Body of pancreas (tissue), 4 donors: ENCODE data around the gene TNRC6C. TPM values are rescaled to one million over a fixed set of nuclear protein-coding genes. Genes with fewer than 3 reads are reported as not detected.

Source experiments
- ATAC-seq: fragments of 150-250 bp; one replicate; pipeline ENCODE4 v1.9.1; 2016
- DNase-seq, 4 donors: peaks; one replicate each; pipeline ENCODE4 v3.0.0-alpha.2; 2019
- H3K27ac ChIP-seq, 4 donors: fragments of 200-600 bp; sonication (generic); 1 replicate in 3 of 4; 2 replicates in 1 of 4; pipeline versions ENCODE4 v1.5.1 to v1.6.1; 2016 to 2019; ENCODE audit warnings: mild to moderate bottlenecking in 1 of 4, mixed read lengths in 1 of 4, moderate library complexity in 1 of 4
- H3K27me3 ChIP-seq, 2 donors: fragments of 200-600 bp; sonication (generic); one replicate each; pipeline ENCODE4 v1.6.0; 2016; ENCODE audit warnings: mild to moderate bottlenecking in 1 of 2
- H3K36me3 ChIP-seq, 2 donors: fragments of 200-600 bp; sonication (generic); replicated peaks in 1 of 2; 2 replicates each; pipeline ENCODE4 v1.5.1; 2016; ENCODE audit warnings: low read depth in 2 of 2; ENCODE audit not compliant: insufficient read depth in 1 of 2
- H3K4me1 ChIP-seq: fragments of 200-600 bp; sonication (generic); one replicate; pipeline ENCODE4 v1.6.0; 2016
- H3K4me3 ChIP-seq, 2 donors: fragments of 200-600 bp; sonication (generic); 1 replicate in 1 of 2; 2 replicates in 1 of 2; pipeline ENCODE4 v1.5.1; 2016 to 2019
- H3K9me3 ChIP-seq, 3 donors: fragments of 200-600 bp; sonication (generic); 1 replicate in 2 of 3; 2 replicates in 1 of 3; pipeline ENCODE4 v1.5.1; 2016
- CTCF ChIP-seq, 7 experiments: fragments of 450-650 bp in 4 of 7; fragments of 200-600 bp in 3 of 7; sonication (generic) in 3 of 7; IDR thresholded peaks; one replicate each; pipeline ENCODE4 v1.5.1; 2016 to 2019; ENCODE audit warnings: antibody characterized with exemption in 7 of 7
- POLR2A ChIP-seq, 3 donors: fragments of 450-650 bp; IDR thresholded peaks; one replicate each; pipeline ENCODE4 v1.6.1; 2016; ENCODE audit warnings: antibody characterized with exemption in 3 of 3, mild to moderate bottlenecking in 2 of 3
- WGBS, 2 donors: methylation state at CpG; one replicate each; pipeline ENCODE4 v1.1.5; 2017; 5-methylcytosine and 5-hydroxymethylcytosine counted together
- intact Hi-C: fragments of 100-400 bp; cut with DNase I; formaldehyde crosslinking; loops from one replicate; pipeline ENCODE4 v1.15.1; 2023
- total RNA-seq, 2 donors: library from RNA; depleted of rRNA; stranded (reverse); fragments of >200 nt; gene quantifications; one replicate each; pipeline ENCODE4 v1.1.0, GENCODE V29; 2016

Gene TNRC6C
- total RNA-seq, 2 donors from 2014 or later = 4.9 to 13.5 TPM

- H3K27me3 ChIP-seq = no peaks in the 10 kb centered on the region
- no peak overlapping the region for H3K4me3 ChIP-seq
- 91 to 99% methylated on average over 4 of the region's 4 CpGs for WGBS, 2 donors
- no peak for TF ChIP-seq CTCF (IDR thresholded peaks at IDR 0.05)
- no peak for TF ChIP-seq POLR2A (IDR thresholded peaks at IDR 0.05)
- H3K36me3 ChIP-seq = no peaks in the 10 kb centered on the region
- intact Hi-C loops = no loop called here
- ATAC-seq (no peak), DNase-seq (no peak)
- no peaks in the 10 kb centered on the region for H3K4me1 ChIP-seq
- H3K27ac ChIP-seq = no peak overlapping the region
- H3K9me3 ChIP-seq = no peaks in the 10 kb centered on the region
These were observed 43.7 kb downstream of the TNRC6C start for GRCh38 chr17:78002166-78002565.

GRCh38 chr17:78005452-78006171 lies 47.1 kb downstream of the TNRC6C start:
- TF ChIP-seq POLR2A (IDR thresholded peaks at IDR 0.05) = no peak
- TF ChIP-seq CTCF (IDR thresholded peaks at IDR 0.05) = no peak
- H3K4me1 ChIP-seq = no peaks in the 10 kb centered on the region
- DNase-seq = no peak
- no peak for ATAC-seq
- H3K9me3 ChIP-seq = no peaks in the 10 kb centered on the region
- H3K4me3 ChIP-seq = no peak overlapping the region
- H3K27me3 ChIP-seq = no peaks in the 10 kb centered on the region
- 83 to 90% methylated on average over 3 of the region's 3 CpGs for WGBS, 2 donors
- intact Hi-C loops = no loop called here
- no peaks in the 10 kb centered on the region for H3K36me3 ChIP-seq
- H3K27ac ChIP-seq = no peak overlapping the region

GRCh38 chr17:78006338-78006737 lies 47.8 kb downstream of the TNRC6C start:
- DNase-seq (no peak), ATAC-seq (no peak)
- Histone ChIP-seq H3K4me1 (no peaks in the 10 kb centered on the region), H3K27ac (no peak overlapping the region), H3K36me3 (no peaks in the 10 kb centered on the region), H3K27me3 (no peaks in the 10 kb centered on the region), H3K4me3 (no peak overlapping the region), H3K9me3 (no peaks in the 10 kb centered on the region)
- no peak for TF ChIP-seq POLR2A (IDR thresholded peaks at IDR 0.05)
- no peak for TF ChIP-seq CTCF (IDR thresholded peaks at IDR 0.05)
- intact Hi-C loops = no loop called here

- H3K4me3 ChIP-seq = no peak overlapping the region
- TF ChIP-seq CTCF (IDR thresholded peaks at IDR 0.05) (no peak), POLR2A (IDR thresholded peaks at IDR 0.05) (no peak)
- intact Hi-C loops = no loop called here
- H3K4me1 ChIP-seq = no peaks in the 10 kb centered on the region
- H3K27ac ChIP-seq = no peak overlapping the region
- H3K36me3 ChIP-seq = no peaks in the 10 kb centered on the region
- DNase-seq (no peak), ATAC-seq (no peak)
- no peaks in the 10 kb centered on the region for H3K9me3 ChIP-seq
- no peaks in the 10 kb centered on the region for H3K27me3 ChIP-seq
- WGBS, 2 donors = 96% methylated on average over 2 of the region's 2 CpGs
These were observed 49.1 kb downstream of the TNRC6C start for GRCh38 chr17:78007647-78008046.

- no peaks in the 10 kb centered on the region for H3K27me3 ChIP-seq
- H3K27ac ChIP-seq = no peak overlapping the region
- ATAC-seq = no peak
- no peak overlapping the region for H3K4me3 ChIP-seq
- 65 to 84% methylated on average over 7 of the region's 7 CpGs for WGBS, 2 donors
- DNase-seq = no peak
- no peaks in the 10 kb centered on the region for H3K4me1 ChIP-seq
- H3K36me3 ChIP-seq = no peaks in the 10 kb centered on the region
- intact Hi-C loops = loop anchor here (10.0 kb wide), 1 partner anchor 466 kb away; no protein-coding TSS in a partner anchor
- H3K9me3 ChIP-seq = no peaks in the 10 kb centered on the region
- no peak for TF ChIP-seq POLR2A (IDR thresholded peaks at IDR 0.05)
- no peak for TF ChIP-seq CTCF (IDR thresholded peaks at IDR 0.05)
These were observed 52.3 kb downstream of the TNRC6C start for GRCh38 chr17:78010759-78011158.
